Activated naive CD4-positive, alpha-beta T cell treated with anti-CD3 and anti-CD28 coated beads for 36 hours (primary cell): ENCODE results near the gene PID1. TPM values are rescaled to one million over a fixed set of nuclear protein-coding genes. Genes with fewer than 3 reads are reported as not detected.

ENCODE experiments used
- CTCF ChIA-PET: fragments of 350-600 bp; sonication (Branson Sonifier 250); formaldehyde crosslinking; loops from one replicate; lab custom pipeline; 2021; ENCODE audit warnings: antibody characterized with exemption; lab: Charles Lee
- DNase-seq: peaks from one replicate; pipeline ENCODE4 v3.0.0-alpha.2; 2020
- H3K27ac Mint-ChIP-seq: one replicate; pipeline ENCODE4 v1.8.0; 2021; ENCODE audit warnings: mild to moderate bottlenecking, mixed read lengths
- H3K27me3 Mint-ChIP-seq: one replicate; pipeline ENCODE4 v1.8.0; 2021; ENCODE audit warnings: low read depth, mixed read lengths
- H3K36me3 Mint-ChIP-seq: one replicate; pipeline ENCODE4 v1.8.0; 2021; ENCODE audit warnings: low read depth, mixed read lengths
- H3K4me1 Mint-ChIP-seq: one replicate; pipeline ENCODE4 v1.8.0; 2021; ENCODE audit warnings: low read depth, mixed read lengths
- H3K4me3 Mint-ChIP-seq: one replicate; pipeline ENCODE4 v1.8.0; 2021; ENCODE audit warnings: mild to moderate bottlenecking, moderate library complexity, mixed read lengths
- H3K9me3 Mint-ChIP-seq: one replicate; pipeline ENCODE4 v1.8.0; 2021; ENCODE audit warnings: mixed read lengths
- intact Hi-C: fragments of 100-400 bp; cut with micrococcal nuclease; formaldehyde crosslinking; loops from one replicate; pipeline ENCODE4 v1.15.1; 2023
- total RNA-seq, 2 experiments: library from RNA; stranded (reverse); gene quantifications; one replicate each; pipeline ENCODE4 v1.2.3, GENCODE V29; 2021

Gene PID1
- total RNA-seq, 2 experiments from 2014 or later = not detected

- no peak for DNase-seq
- intact Hi-C loops = no loop called here
- peaks cover 21% of the 10 kb centered on the region for H3K9me3 Mint-ChIP-seq
- no peaks in the 10 kb centered on the region for H3K4me1 Mint-ChIP-seq
- no peak overlapping the region for H3K4me3 Mint-ChIP-seq
- H3K27ac Mint-ChIP-seq = no peak overlapping the region
- CTCF ChIA-PET = no interaction called here
- H3K36me3 Mint-ChIP-seq = no peaks in the 10 kb centered on the region
- no peaks in the 10 kb centered on the region for H3K27me3 Mint-ChIP-seq
These were observed 269.9 kb downstream of the PID1 start for GRCh38 chr2:229001196-229001595.

- H3K27me3 Mint-ChIP-seq = no peaks in the 10 kb centered on the region
- intact Hi-C loops = no loop called here
- H3K4me3 Mint-ChIP-seq = no peak overlapping the region
- H3K27ac Mint-ChIP-seq = no peak overlapping the region
- H3K4me1 Mint-ChIP-seq = no peaks in the 10 kb centered on the region
- CTCF ChIA-PET = no interaction called here
- DNase-seq = no peak
- H3K9me3 Mint-ChIP-seq = peaks cover 20% of the 10 kb centered on the region
- H3K36me3 Mint-ChIP-seq = no peaks in the 10 kb centered on the region
These were observed 271.8 kb downstream of the PID1 start for GRCh38 chr2:228999326-228999725.

- Mint-ChIP-seq H3K4me1 (no peaks in the 10 kb centered on the region), H3K27me3 (no peaks in the 10 kb centered on the region), H3K27ac (no peak overlapping the region), H3K9me3 (peaks cover 4% of the 10 kb centered on the region), H3K4me3 (no peak overlapping the region), H3K36me3 (no peaks in the 10 kb centered on the region)
- no peak for DNase-seq
- intact Hi-C loops = no loop called here
- CTCF ChIA-PET = no interaction called here
These were observed 282.3 kb downstream of the PID1 start for GRCh38 chr2:228988786-228989185.

- Mint-ChIP-seq H3K27me3 (no peaks in the 10 kb centered on the region), H3K4me1 (no peaks in the 10 kb centered on the region), H3K4me3 (no peak overlapping the region), H3K36me3 (no peaks in the 10 kb centered on the region), H3K9me3 (peaks cover 5% of the 10 kb centered on the region), H3K27ac (no peak overlapping the region)
- intact Hi-C loops = no loop called here
- CTCF ChIA-PET = no interaction called here
- no peak for DNase-seq
These were observed 283.5 kb downstream of the PID1 start for GRCh38 chr2:228987441-228988155.

- Mint-ChIP-seq H3K4me3 (no peak overlapping the region), H3K27ac (no peak overlapping the region), H3K9me3 (peaks cover 6% of the 10 kb centered on the region), H3K36me3 (no peaks in the 10 kb centered on the region), H3K27me3 (no peaks in the 10 kb centered on the region), H3K4me1 (no peaks in the 10 kb centered on the region)
- intact Hi-C loops = no loop called here
- DNase-seq = no peak
- CTCF ChIA-PET = no interaction called here
These were observed 284.1 kb downstream of the PID1 start for GRCh38 chr2:228986961-228987360.

GRCh38 chr2:228983700-228984099 lies 287.4 kb downstream of the PID1 start:
- CTCF ChIA-PET = no interaction called here

GRCh38 chr2:228974169-228974568 lies 296.9 kb downstream of the PID1 start:
- Mint-ChIP-seq H3K27me3 (no peaks in the 10 kb centered on the region), H3K4me3 (no peak overlapping the region), H3K36me3 (no peaks in the 10 kb centered on the region), H3K4me1 (no peaks in the 10 kb centered on the region), H3K9me3 (peaks cover 2% of the 10 kb centered on the region), H3K27ac (no peak overlapping the region)
- DNase-seq = no peak
- intact Hi-C loops = no loop called here
- CTCF ChIA-PET = no interaction called here

More at GRCh38 chr2:228983700-228984099, 287.4 kb downstream of the PID1 start:
- H3K9me3 Mint-ChIP-seq = peaks cover 5% of the 10 kb centered on the region
- no peaks in the 10 kb centered on the region for H3K36me3 Mint-ChIP-seq
- DNase-seq = no peak
- H3K4me1 Mint-ChIP-seq = no peaks in the 10 kb centered on the region
- H3K27me3 Mint-ChIP-seq = no peaks in the 10 kb centered on the region
- H3K27ac Mint-ChIP-seq = no peak overlapping the region
- H3K4me3 Mint-ChIP-seq = no peak overlapping the region
- intact Hi-C loops = no loop called here
